Caco-2 (cell line): ENCODE data around the gene PKMYT1. TPM values are rescaled to one million over a fixed set of nuclear protein-coding genes. Genes with fewer than 3 reads are reported as not detected.
"Not testable (repeated sequence)": the region's sequence is repeated elsewhere in the genome, so short reads cannot be mapped to it uniquely, and the experiment has no call there.

Experiments used
- BruUV-seq: library from RNA; stranded (reverse); fragments of 400-500 nt; replicated peaks from 2 replicates; lab custom pipeline; 2021; lab: Mats Ljungman, UMichigan
- CTCF ChIA-PET: fragments of 300-600 bp; sonication (Branson Sonifier 250); formaldehyde crosslinking; loops from one replicate; lab custom pipeline; 2022; ENCODE audit warnings: antibody characterized with exemption; lab: Charles Lee
- POLR2A ChIA-PET: fragments of 300-600 bp; sonication (Branson Sonifier 250); formaldehyde crosslinking; loops from one replicate; lab custom pipeline; 2022; ENCODE audit warnings: antibody characterized with exemption; lab: Charles Lee
- DNase-seq, 2 experiments: peaks; one replicate each; pipeline versions ENCODE4 v3.0.0 to v3.0.0-alpha.2; 2020 to 2022
- H3K27me3 ChIP-seq: replicated peaks from 2 replicates; pipeline ENCODE4 v1.6.0; 2011; ENCODE audit warnings: low read length; ENCODE audit not compliant: control insufficient read depth, insufficient read depth
- H3K36me3 ChIP-seq: 2 replicates; pipeline ENCODE4 v1.5.1; 2011; ENCODE audit warnings: low read length; ENCODE audit not compliant: control insufficient read depth, insufficient read depth
- H3K4me1 ChIP-seq: fragments of 250-450 bp; sonication (Bioruptor Pico); 2 replicates; pipeline ENCODE4 v1.5.1; 2020; ENCODE audit warnings: mild to moderate bottlenecking
- H3K4me3 ChIP-seq: 2 replicates; pipeline ENCODE4 v1.5.1; 2011; ENCODE audit warnings: low read depth, mild to moderate bottlenecking, control low read depth, low read length
- H3K9me3 ChIP-seq: fragments of 250-450 bp; sonication (Bioruptor Pico); 2 replicates; pipeline ENCODE4 v1.5.1; 2020; ENCODE audit warnings: mild to moderate bottlenecking, moderate library complexity
- H3K27ac Mint-ChIP-seq: one replicate; pipeline ENCODE4 v1.8.0; 2022; ENCODE audit warnings: mixed read lengths; ENCODE audit not compliant: unreplicated experiment
- H3K27me3 Mint-ChIP-seq: one replicate; pipeline ENCODE4 v1.8.0; 2022; ENCODE audit warnings: mixed read lengths; ENCODE audit not compliant: insufficient read depth, unreplicated experiment
- H3K36me3 Mint-ChIP-seq: one replicate; pipeline ENCODE4 v1.8.0; 2022; ENCODE audit warnings: mild to moderate bottlenecking, mixed read lengths; ENCODE audit not compliant: insufficient read depth, unreplicated experiment
- H3K4me1 Mint-ChIP-seq: one replicate; pipeline ENCODE4 v1.8.0; 2022; ENCODE audit warnings: low read depth, mixed read lengths; ENCODE audit not compliant: unreplicated experiment
- H3K4me3 Mint-ChIP-seq: one replicate; pipeline ENCODE4 v1.8.0; 2022; ENCODE audit warnings: mild to moderate bottlenecking, moderate library complexity, mixed read lengths; ENCODE audit not compliant: unreplicated experiment
- H3K9me3 Mint-ChIP-seq: one replicate; pipeline ENCODE4 v1.8.0; 2022; ENCODE audit warnings: mixed read lengths; ENCODE audit not compliant: unreplicated experiment
- intact Hi-C: fragments of 100-400 bp; cut with micrococcal nuclease; formaldehyde crosslinking; loops from one replicate; pipeline ENCODE4 v1.10.0; 2022; ENCODE audit not compliant: unreplicated experiment
- total RNA-seq: library from RNA; stranded (reverse); gene quantifications from 2 replicates; pipeline ENCODE4 v1.2.3, GENCODE V29; 2022
- TF ChIP-seq, protein P1 (sequence below), 2 experiments: fragments of 200-600 bp in 1 of 2; IDR thresholded peaks; 1 replicate in 1 of 2; 2 replicates in 1 of 2; pipeline versions ENCODE4 v1.5.1 to v1.8.0; 2011 to 2022; ENCODE audit warnings: antibody characterized with exemption in 1 of 2, control low read depth in 1 of 2, inconsistent platforms in 1 of 2, low read depth in 1 of 2, low read length in 1 of 2, mild to moderate bottlenecking in 1 of 2, moderate library complexity in 1 of 2; ENCODE audit not compliant: insufficient read depth in 1 of 2, severe bottlenecking in 1 of 2, unreplicated experiment in 1 of 2

PKMYT1 gene
- total RNA-seq, 1 experiment from 2014 or later: 73.7 TPM

DNA sequence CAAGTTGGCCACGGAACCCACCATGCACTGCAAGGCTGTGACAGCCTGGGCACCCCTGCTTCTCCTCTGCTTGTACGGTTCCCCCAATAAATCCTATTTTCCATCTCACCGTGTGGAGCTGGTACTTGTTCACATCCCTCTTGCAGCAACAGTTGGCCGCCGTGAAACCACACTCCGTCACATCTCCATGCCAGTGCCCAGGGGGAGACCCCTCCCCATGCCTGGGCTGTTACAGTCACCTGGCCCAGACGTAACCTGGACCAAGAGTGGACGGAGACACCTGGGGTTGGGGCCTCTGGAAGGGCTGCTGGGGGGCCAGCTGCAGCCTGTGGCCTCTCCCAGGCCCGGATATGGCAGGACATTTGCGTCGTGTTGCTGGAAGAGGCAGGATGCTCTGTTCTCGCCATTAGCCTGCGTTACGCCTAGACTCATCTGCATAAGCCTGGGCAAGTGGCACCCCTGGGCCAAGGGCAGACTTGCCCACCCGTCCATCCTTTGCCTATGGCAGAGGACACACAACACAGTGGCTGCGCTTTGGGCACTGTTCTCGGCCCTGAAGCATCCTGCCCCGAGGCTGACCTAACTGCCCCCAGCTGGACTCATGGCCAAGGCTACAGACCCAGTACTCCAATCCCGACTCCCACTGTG, 30.4 kb downstream of the PKMYT1 start:
- TF ChIP-seq, protein P1, sequence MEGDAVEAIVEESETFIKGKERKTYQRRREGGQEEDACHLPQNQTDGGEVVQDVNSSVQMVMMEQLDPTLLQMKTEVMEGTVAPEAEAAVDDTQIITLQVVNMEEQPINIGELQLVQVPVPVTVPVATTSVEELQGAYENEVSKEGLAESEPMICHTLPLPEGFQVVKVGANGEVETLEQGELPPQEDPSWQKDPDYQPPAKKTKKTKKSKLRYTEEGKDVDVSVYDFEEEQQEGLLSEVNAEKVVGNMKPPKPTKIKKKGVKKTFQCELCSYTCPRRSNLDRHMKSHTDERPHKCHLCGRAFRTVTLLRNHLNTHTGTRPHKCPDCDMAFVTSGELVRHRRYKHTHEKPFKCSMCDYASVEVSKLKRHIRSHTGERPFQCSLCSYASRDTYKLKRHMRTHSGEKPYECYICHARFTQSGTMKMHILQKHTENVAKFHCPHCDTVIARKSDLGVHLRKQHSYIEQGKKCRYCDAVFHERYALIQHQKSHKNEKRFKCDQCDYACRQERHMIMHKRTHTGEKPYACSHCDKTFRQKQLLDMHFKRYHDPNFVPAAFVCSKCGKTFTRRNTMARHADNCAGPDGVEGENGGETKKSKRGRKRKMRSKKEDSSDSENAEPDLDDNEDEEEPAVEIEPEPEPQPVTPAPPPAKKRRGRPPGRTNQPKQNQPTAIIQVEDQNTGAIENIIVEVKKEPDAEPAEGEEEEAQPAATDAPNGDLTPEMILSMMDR (IDR thresholded peaks at IDR 0.05; ENCODE audit: insufficient read depth in 1 of 2, low read depth in 1 of 2, low read length in 1 of 2, severe bottlenecking in 1 of 2, unreplicated experiment in 1 of 2): no peak
- H3K27me3 ChIP-seq: no peaks in the 10 kb centered on the region
- no peaks in the 10 kb centered on the region for H3K9me3 ChIP-seq
- Mint-ChIP-seq H3K4me3 (no peak overlapping the region), H3K4me1 (no peaks in the 10 kb centered on the region), H3K27me3 (no peaks in the 10 kb centered on the region), H3K27ac (no peak overlapping the region), H3K36me3 (peaks cover 6% of the 10 kb centered on the region), H3K9me3 (no peaks in the 10 kb centered on the region)
- no peaks in the 10 kb centered on the region for H3K4me1 ChIP-seq
- DNase-seq: no peak
- intact Hi-C loops: no loop called here
- H3K4me3 ChIP-seq: no peak overlapping the region
- BruUV-seq: no TSS peak
- ChIA-PET CTCF (no interaction called here), POLR2A (no interaction called here)
- H3K36me3 ChIP-seq: no peaks in the 10 kb centered on the region

DNA sequence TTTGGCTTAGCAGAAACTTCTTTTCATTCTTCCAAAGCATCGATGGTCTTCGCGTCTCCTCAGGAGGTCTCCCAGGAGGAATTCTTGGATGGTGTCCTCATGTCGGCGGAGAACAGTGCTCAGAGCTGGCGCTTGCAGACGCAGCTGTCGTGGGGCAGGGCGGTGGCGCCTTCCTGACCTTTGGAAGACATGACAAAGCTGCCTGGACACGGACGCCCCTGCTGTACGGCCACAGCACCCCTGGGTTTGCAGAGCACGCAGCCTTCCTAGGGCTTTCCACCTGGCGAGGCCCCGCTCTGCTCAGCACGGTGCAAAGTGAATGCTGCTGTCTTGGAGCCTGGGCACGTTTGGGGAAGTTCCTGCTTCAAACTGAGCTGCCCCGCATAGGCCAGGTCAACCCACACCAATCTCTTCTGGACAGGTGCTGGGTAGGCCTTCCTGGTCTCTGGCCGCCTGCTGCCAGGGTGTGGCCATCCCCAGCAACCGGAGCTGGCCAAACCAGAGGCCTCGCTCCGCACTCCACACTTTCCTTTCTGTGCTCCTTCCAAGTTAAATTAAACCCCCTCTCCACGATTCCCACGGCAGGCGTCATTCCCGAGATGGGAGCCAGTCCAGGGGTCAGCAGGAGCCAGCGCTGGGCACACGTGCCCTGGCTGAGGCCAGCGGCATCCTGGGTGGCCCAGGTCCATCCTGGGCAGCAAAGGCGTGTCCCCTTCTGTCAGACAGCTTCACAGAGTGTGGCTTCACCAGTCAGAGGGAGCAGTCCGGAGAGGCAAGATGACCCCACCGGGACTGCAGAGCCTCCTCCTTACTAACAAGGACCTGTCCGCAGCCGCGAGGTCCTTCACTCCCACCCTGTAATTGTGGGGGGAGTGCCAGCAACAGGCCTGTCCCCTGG, 31.2 kb downstream of the PKMYT1 start:
- TF ChIP-seq, protein P1 (IDR thresholded peaks at IDR 0.05; ENCODE audit: insufficient read depth in 1 of 2, low read depth in 1 of 2, low read length in 1 of 2, severe bottlenecking in 1 of 2, unreplicated experiment in 1 of 2): no peak
- no peaks in the 10 kb centered on the region for H3K4me1 ChIP-seq
- H3K36me3 ChIP-seq: no peaks in the 10 kb centered on the region
- CTCF ChIA-PET: no interaction called here
- Mint-ChIP-seq H3K4me3 (no peak overlapping the region), H3K4me1 (no peaks in the 10 kb centered on the region), H3K9me3 (no peaks in the 10 kb centered on the region), H3K27ac (no peak overlapping the region), H3K27me3 (no peaks in the 10 kb centered on the region), H3K36me3 (peaks cover 6% of the 10 kb centered on the region)
- DNase-seq: no peak
- no peak overlapping the region for H3K4me3 ChIP-seq
- POLR2A ChIA-PET: no interaction called here
- intact Hi-C loops: no loop called here
- no TSS peak for BruUV-seq
- no peaks in the 10 kb centered on the region for H3K27me3 ChIP-seq
- H3K9me3 ChIP-seq: no peaks in the 10 kb centered on the region

DNA sequence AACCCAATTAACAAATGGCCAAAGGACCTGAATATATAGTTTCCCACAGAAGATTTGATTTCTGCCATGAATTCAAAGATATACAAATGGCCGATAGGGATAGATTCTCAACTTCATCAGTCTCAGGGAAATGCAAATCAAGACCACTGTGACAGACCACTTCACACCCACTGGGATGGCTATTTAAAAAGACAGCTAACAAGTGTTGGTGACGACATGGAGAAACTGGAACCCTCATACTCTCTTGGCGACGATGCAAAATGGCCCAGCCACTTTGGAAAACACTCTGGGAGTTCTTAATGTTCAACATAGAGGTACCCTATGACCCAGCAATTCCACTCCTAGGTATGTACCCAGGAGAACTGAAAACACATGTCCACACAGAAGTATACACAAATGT, 33.6 kb downstream of the PKMYT1 start:
- H3K4me3 Mint-ChIP-seq: no peak overlapping the region
- H3K27ac Mint-ChIP-seq: no peak overlapping the region
- H3K9me3 ChIP-seq: no peaks in the 10 kb centered on the region
- intact Hi-C loops: no loop called here
- H3K36me3 ChIP-seq: no peaks in the 10 kb centered on the region
- ChIA-PET POLR2A (no interaction called here), CTCF (interaction anchor here (1.5 kb wide), 1 partner anchor 19 kb away, joined by 3 read pairs; no protein-coding TSS in a partner anchor)
- DNase-seq: no peak
- no peaks in the 10 kb centered on the region for H3K4me1 ChIP-seq
- H3K27me3 ChIP-seq: no peaks in the 10 kb centered on the region
- BruUV-seq: no TSS peak
- H3K4me1 Mint-ChIP-seq: no peaks in the 10 kb centered on the region
- H3K9me3 Mint-ChIP-seq: no peaks in the 10 kb centered on the region
- H3K4me3 ChIP-seq: no peak overlapping the region
- H3K27me3 Mint-ChIP-seq: no peaks in the 10 kb centered on the region
- TF ChIP-seq, protein P1 (IDR thresholded peaks at IDR 0.05; ENCODE audit: insufficient read depth in 1 of 2, low read depth in 1 of 2, low read length in 1 of 2, severe bottlenecking in 1 of 2, unreplicated experiment in 1 of 2): no peak
- H3K36me3 Mint-ChIP-seq: peaks cover 15% of the 10 kb centered on the region

DNA sequence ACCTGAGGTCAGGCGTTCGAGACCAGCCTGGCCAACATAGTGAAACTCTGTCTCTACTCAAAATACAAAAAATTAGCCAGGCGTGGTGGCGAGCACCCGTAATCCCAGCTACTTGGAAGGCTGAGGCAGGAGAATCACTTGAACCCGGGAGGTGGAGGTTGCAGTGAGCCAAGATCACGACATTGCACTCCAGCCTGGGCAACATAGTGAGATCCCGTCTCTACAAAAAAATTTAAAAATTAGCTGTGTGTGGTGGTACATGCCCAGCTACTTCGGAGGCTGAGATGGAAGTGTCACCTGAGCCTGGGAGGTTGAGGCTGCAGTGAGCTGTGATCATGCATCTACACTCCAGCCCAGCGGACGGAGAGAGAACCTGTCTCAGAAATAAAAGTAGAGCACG, 36.5 kb downstream of the PKMYT1 start:
- H3K27me3 Mint-ChIP-seq, H3K36me3 ChIP-seq, H3K4me1 Mint-ChIP-seq, intact Hi-C loops, H3K9me3 Mint-ChIP-seq, CTCF ChIA-PET, H3K9me3 ChIP-seq, H3K27me3 ChIP-seq, H3K4me1 ChIP-seq, H3K4me3 ChIP-seq, POLR2A ChIA-PET, H3K27ac Mint-ChIP-seq, DNase-seq, BruUV-seq, H3K4me3 Mint-ChIP-seq: not testable (repeated sequence)
- H3K36me3 Mint-ChIP-seq: peaks cover 15% of the 10 kb centered on the region
